Astrocyte of the hippocampus (primary cell): ENCODE results near the gene CZIB.
A peak's percentile ranks its signal among the peaks of the same experiment; 100 is the strongest.
"Not testable (repeated sequence)": the region's sequence is repeated elsewhere in the genome, so short reads cannot be mapped to it uniquely, and the experiment has no call there.

Experiments
- DNase-seq: peaks from one replicate; pipeline ENCODE4 v3.0.0; 2011; ENCODE audit warnings: low read depth, low spot score

The CZIB gene

GRCh38 chr1:53189061-53189460 lies 31.4 kb downstream of the CZIB start:
- DNase-seq, result no peak

DNA sequence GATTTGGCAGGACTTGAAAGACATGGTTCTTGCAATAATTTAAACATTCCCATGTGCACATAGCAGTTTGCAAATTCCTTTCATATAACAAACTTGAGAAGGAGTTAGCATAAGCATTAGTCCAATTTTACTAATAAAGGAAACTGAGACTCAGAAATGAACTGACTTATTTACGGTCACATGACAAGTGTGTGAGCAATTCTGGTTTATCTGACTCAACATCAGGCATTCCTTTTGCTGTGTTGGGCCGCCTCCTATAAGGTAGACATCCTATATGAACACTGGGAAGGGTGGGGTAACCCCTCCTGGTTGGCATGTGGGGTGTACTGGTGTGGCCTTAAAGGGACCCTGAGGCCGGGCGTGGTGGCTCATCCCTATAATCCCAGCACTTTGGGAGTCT lies 32.3 kb downstream of the CZIB start:
- no peak for DNase-seq

DNA sequence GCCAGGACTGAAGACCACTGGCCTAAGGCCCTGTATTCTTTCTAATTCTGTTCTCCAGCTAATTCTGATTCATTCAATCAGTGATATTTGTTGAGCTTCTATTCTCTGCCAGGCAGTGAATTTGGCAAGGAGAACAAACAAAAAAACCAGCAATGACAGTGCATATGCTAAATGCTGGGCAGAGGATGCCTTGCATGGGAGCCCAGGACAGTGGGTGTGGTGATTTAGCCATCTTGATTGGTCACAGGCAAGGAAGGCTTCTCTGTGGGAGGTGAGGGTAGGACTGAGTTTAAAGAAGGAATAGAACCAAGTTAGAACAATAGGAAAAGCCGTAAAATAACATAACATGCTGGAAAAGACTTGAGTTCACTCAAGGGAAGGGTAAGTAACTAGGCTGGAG lies 33.0 kb downstream of the CZIB start:
- DNase-seq, result no peak

- DNase-seq, result no peak
These were observed 33.9 kb downstream of the CZIB start for GRCh38 chr1:53186533-53186932.

DNA sequence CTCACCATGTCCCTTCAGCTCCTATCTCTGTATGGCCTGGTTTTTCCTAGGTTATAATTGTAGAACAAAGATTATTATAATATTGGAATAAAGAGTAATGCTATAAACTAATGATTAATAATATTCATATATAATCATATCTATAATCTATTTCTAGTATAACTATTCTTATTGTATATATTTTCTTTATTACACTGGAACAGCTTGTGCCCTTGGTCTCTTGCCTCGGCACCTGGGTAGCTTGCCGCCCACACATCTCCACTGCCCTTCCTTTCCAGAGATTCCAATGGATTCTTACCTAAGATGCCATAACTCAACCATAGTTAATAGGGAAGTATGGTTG lies 34.5 kb downstream of the CZIB start:
- not testable (repeated sequence) for DNase-seq

GRCh38 chr1:53183095-53183990 lies 37.1 kb downstream of the CZIB start:
- no peak for DNase-seq

- no peak for DNase-seq
These were observed 37.7 kb downstream of the CZIB start for GRCh38 chr1:53182716-53183094.

- peak; percentile 89 for DNase-seq
These were observed 38.3 kb downstream of the CZIB start for GRCh38 chr1:53182111-53182593.

DNA sequence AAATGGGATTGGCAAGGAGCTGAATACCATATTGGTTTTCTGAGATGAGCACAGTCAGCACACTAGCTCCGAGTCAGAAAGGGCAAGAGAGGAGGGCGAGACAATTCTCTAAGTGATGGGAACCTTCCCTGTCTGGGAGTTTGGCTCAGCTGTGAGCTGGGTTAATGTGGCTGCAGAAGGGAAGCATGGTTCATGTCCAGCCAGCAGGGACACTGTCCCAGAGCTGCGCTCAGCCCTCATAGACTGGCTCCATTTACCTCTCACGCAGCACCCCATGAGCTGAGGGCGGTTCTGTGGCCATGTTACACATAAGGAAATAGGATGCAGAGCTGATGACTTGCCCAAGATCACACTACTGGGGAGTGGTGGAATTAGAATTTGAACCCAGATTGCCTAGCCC lies 39.5 kb downstream of the CZIB start:
- no peak for DNase-seq

DNA sequence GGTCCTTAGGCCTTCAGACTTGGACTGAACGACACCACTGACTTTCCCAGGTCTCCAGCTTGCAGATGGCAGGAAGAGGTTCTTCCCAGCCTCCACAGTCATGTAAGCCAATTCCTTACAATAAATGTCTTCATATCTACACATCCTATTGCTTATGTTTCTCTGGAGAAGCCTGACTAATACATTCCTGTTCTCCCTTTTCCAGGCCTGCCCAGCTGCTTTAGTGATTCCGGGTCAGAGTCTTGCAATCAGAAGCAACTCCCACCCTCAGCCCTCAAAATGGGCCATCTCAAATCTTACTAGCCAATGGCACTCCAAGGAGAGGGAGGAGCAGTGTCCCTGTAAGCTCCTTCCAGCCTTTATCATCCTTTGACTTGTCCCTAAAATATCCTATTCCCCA lies 40.2 kb downstream of the CZIB start:
- DNase-seq, result no peak

GRCh38 chr1:53176452-53177208 lies 43.8 kb downstream of the CZIB start:
- peak; percentile 55 for DNase-seq

GRCh38 chr1:53174971-53175913 lies 45.2 kb downstream of the CZIB start:
- DNase-seq, result peak; percentile 58

- peak; percentile 28 for DNase-seq
These were observed 47.9 kb downstream of the CZIB start for GRCh38 chr1:53172426-53173128.

DNA sequence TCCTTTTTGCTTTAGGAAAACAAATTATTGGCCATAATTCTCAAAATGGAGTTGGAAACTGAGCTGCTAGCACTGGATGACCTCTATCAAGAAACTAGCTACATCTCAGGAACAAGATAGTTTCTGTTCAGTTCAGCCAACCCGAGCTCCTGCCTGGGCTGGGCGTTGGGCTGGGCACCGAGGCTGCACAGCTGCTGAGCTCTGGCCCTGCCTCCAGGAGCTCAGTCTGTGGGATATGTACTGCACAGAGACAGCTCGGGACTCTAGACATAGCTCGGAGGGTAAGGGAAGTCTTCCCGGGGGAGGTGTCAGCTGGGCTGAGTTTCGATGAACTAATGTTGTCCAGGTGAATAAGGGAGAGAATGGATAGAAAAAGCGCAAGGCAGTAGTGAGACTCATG lies 53.5 kb downstream of the CZIB start:
- DNase-seq, result no peak

GRCh38 chr1:53166366-53166765 lies 54.1 kb downstream of the CZIB start:
- DNase-seq, result no peak

GRCh38 chr1:53165408-53165961 lies 54.9 kb downstream of the CZIB start:
- DNase-seq, result no peak
